Ovary (tissue), 10 donors: ENCODE data around the gene ABI3. TPM values are rescaled to one million over a fixed set of nuclear protein-coding genes. Genes with fewer than 3 reads are reported as not detected.

Source experiments
- DNase-seq, 5 donors: peaks; one replicate each; pipeline ENCODE4 v3.0.0-alpha.2; 2019 to 2020
- H3K27ac ChIP-seq, 2 donors: fragments of 200-600 bp; one replicate each; pipeline versions ENCODE4 v1.5.1 to v1.8.0; 2019 to 2022
- H3K27me3 ChIP-seq: fragments of 200-600 bp; one replicate; pipeline ENCODE4 v1.8.0; 2022
- H3K36me3 ChIP-seq: fragments of 200-600 bp; sonication (generic); one replicate; pipeline ENCODE4 v1.5.1; 2019
- H3K4me1 ChIP-seq: one replicate; pipeline ENCODE4 v1.8.1; 2013; ENCODE audit warnings: mild to moderate bottlenecking, moderate library complexity; ENCODE audit not compliant: insufficient read depth
- H3K4me3 ChIP-seq: fragments of 200-600 bp; sonication (generic); one replicate; pipeline ENCODE4 v1.5.1; 2017
- H3K9me3 ChIP-seq, 2 donors: fragments of 200-600 bp in 1 of 2; sonication (generic) in 1 of 2; one replicate each; pipeline versions ENCODE4 v1.5.1 to v1.8.1; 2013 to 2019; ENCODE audit warnings: mild to moderate bottlenecking in 1 of 2, moderate library complexity in 1 of 2
- EP300 ChIP-seq: sonication (generic); formaldehyde crosslinking; IDR thresholded peaks from one replicate; pipeline ENCODE4 v1.6.1; 2017; ENCODE audit warnings: antibody characterized with exemption
- POLR2A ChIP-seq: fragments of 450-650 bp; IDR thresholded peaks from one replicate; pipeline ENCODE4 v1.6.1; 2017; ENCODE audit warnings: antibody characterized with exemption, mild to moderate bottlenecking, moderate library complexity
- WGBS, 3 donors: extraction: QIAGEN DNeasy Blood & Tissue Kit in 1 of 3; methylation state at CpG; one replicate each; pipeline versions ENCODE4 v1.1.5 to v1.1.7; 2013 to 2017; 5-methylcytosine and 5-hydroxymethylcytosine counted together
- intact Hi-C, 4 donors: fragments of 100-400 bp; cut with DNase I; formaldehyde crosslinking; loops; one replicate each; pipeline versions ENCODE4 v1.11.0 to v1.15.1; 2022 to 2023
- long read RNA-seq, 3 donors: library from polyadenylated mRNA in 2 of 3; unstranded in 2 of 3; transcript quantifications; one replicate each; pipeline ENCODE4 v2.0.0 and lab custom pipeline, GENCODE V29; 2021 to 2026
- polyA plus RNA-seq, 2 donors: library from polyadenylated mRNA; stranded (reverse); fragments of 200-250 nt in 1 of 2; fragments of 350-450 nt in 1 of 2; fragmentation: Illumina TruSeq in 1 of 2; extraction: RNeasy Lipid Tissue Mini Kit (QIAGEN cat#74804) in 1 of 2; gene quantifications; one replicate each; pipeline ENCODE4 v1.2.3, GENCODE V29; 2013 to 2014
- total RNA-seq, 7 donors: library from RNA; depleted of rRNA in 2 of 7; stranded (reverse); fragments of >200 nt in 2 of 7; fragmentation: NEBNext Ultra II Directional in 3 of 7; extraction: Animal tissue kit (Norgen Biotek cat#: 25700) in 3 of 7; gene quantifications; one replicate each; pipeline versions ENCODE4 v1.1.0 to v1.2.4, GENCODE V29; 2016 to 2023
- TF ChIP-seq, protein P1 (sequence below), 3 donors: fragments of 450-650 bp in 2 of 3; fragments of 200-600 bp in 1 of 3; IDR thresholded peaks; one replicate each; pipeline versions ENCODE4 v1.5.1 to v1.8.0; 2016 to 2022; ENCODE audit warnings: antibody characterized with exemption in 3 of 3, mild to moderate bottlenecking in 1 of 3
- donor health status: DM: no; HTN: no; CAD: no; lungs with moderate emphysema.
- donor health status: DM: no; HTN: no; CAD: no.
- donor health status: Bipolar disorder and iron deficiency.
- donor health status: DM: yes; HTN: yes; CAD: no.
- donor health status: DM: no; HTN: no; CAD: no.
- donor health status: DM: yes; HTN: yes; CAD: no.

The ABI3 gene, protein sequence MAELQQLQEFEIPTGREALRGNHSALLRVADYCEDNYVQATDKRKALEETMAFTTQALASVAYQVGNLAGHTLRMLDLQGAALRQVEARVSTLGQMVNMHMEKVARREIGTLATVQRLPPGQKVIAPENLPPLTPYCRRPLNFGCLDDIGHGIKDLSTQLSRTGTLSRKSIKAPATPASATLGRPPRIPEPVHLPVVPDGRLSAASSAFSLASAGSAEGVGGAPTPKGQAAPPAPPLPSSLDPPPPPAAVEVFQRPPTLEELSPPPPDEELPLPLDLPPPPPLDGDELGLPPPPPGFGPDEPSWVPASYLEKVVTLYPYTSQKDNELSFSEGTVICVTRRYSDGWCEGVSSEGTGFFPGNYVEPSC
- total RNA-seq = 1 to 10 TPM; 2.3 to 6.7 (median 4.4) TPM
- 1 to 10 TPM; 3.5 to 4.6 TPM for polyA plus RNA-seq
- long read RNA-seq, donor 1, transcript ABI3-201 (8 exons, 2,109 nt) = major isoform, 19 of 22 reads
- long read RNA-seq, donor 1, partial matches to known transcripts = 2 of 22 reads
- long read RNA-seq, donor 1, other reads (novel, unspliced or antisense) = 1 of 22 reads
- long read RNA-seq, donor 2, partial matches to known transcripts = 0 of 2 reads
- long read RNA-seq, donor 2, other reads (novel, unspliced or antisense) = 0 of 2 reads
- long read RNA-seq, donor 3, transcript ABI3-201 (8 exons, 2,109 nt) = major isoform, 12 of 13 reads
- long read RNA-seq, donor 3, partial matches to known transcripts = 1 of 13 reads
- long read RNA-seq, donor 3, other reads (novel, unspliced or antisense) = 0 of 13 reads

DNA sequence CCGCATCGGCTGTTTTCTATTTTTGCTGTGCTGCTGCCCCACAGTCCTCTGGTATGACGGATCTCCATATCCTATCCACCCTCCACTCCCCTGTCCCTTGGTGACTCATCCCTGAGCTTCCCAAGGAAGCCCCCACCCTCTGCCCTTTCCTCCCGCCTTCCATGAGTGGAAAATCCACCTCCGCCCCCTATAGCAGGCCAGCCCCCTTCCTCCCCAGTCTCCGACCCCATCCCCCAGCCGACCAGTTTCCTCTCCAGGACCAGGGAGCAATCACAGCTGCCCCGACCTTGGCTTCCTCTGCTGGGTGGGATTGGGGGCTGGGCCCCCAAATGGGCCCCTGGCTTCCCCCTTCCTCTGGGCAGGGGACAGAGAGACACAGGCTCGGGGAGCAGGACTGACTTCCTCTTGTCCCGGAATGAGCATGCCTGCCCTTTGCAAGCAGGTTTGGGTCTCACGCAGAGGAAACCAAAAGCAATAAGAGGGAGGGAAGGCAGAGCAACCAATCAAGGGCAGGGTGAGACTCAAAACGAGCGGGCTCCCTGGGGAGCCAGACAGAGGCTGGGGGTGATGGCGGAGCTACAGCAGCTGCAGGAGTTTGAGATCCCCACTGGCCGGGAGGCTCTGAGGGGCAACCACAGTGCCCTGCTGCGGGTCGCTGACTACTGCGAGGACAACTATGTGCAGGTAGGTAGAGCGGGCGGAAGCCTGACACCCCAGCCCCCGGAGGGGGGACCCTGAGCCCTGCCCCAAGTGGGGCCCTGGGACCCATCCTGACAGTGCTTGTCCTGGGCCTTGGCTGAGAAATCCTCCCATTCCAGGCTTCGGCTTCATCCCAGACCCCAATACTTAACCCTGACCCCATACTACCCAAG lies at the start of gene ABI3, which contains the start of gene GNGT2:
Gene ABI3, plus strand, starts transcription at position 550 of the 872 bp plus-strand sequence. Its CDS starts 18 bp downstream, at position 568.
Gene GNGT2, minus strand, starts transcription at position 417 of the 872 bp plus-strand sequence. CDS start 3,152 bp downstream, outside the sequence.
- peak in 4 of 5 donors; percentile 39 to 52 (median 46) for DNase-seq
- Histone ChIP-seq H3K9me3 (no peaks in the 10 kb centered on the region), H3K27ac (peak within 1 kb of the TSS; percentile 19 to 32), H3K4me3 (peak within 1 kb of the TSS; percentile 28), H3K36me3 (no peaks in the 10 kb centered on the region), H3K27me3 (no peaks in the 10 kb centered on the region), H3K4me1 (peaks cover 5% of the 10 kb centered on the region)
- intact Hi-C loops = no loop called here
- TF ChIP-seq POLR2A (no peak), EP300 (no peak)
- TF ChIP-seq, protein P1, sequence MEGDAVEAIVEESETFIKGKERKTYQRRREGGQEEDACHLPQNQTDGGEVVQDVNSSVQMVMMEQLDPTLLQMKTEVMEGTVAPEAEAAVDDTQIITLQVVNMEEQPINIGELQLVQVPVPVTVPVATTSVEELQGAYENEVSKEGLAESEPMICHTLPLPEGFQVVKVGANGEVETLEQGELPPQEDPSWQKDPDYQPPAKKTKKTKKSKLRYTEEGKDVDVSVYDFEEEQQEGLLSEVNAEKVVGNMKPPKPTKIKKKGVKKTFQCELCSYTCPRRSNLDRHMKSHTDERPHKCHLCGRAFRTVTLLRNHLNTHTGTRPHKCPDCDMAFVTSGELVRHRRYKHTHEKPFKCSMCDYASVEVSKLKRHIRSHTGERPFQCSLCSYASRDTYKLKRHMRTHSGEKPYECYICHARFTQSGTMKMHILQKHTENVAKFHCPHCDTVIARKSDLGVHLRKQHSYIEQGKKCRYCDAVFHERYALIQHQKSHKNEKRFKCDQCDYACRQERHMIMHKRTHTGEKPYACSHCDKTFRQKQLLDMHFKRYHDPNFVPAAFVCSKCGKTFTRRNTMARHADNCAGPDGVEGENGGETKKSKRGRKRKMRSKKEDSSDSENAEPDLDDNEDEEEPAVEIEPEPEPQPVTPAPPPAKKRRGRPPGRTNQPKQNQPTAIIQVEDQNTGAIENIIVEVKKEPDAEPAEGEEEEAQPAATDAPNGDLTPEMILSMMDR (IDR thresholded peaks at IDR 0.05) = no peak
- 18 to 24% (median 19%) methylated on average over 22 of the region's 22 CpGs for WGBS, 3 donors

DNA sequence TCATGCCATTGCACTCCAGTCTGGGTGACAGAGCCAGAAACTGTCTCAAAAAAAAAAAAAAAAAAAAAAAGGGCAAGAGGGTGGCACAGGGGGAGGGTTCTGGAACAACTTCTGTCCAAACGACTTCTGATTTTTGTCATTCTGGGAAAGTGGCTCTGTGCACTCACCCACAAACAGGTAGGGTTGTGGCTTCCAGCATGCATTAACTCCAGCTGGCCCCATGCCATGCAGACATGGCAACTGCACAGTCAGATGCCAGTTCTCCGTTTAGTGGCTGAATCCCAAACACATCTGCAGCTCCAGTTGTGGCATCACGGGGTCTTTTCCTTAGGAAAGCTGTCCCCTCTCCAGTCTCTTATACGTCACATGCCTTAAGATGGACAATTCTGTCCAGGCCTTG lies 47.6 kb upstream of the ABI3 start:
- Histone ChIP-seq H3K9me3 (no peaks in the 10 kb centered on the region), H3K27ac (no peak overlapping the region), H3K4me3 (no peak overlapping the region), H3K27me3 (no peaks in the 10 kb centered on the region), H3K4me1 (no peaks in the 10 kb centered on the region), H3K36me3 (no peaks in the 10 kb centered on the region)
- no peak for TF ChIP-seq EP300
- TF ChIP-seq, protein P1 (IDR thresholded peaks at IDR 0.05) = no peak
- no peak for TF ChIP-seq POLR2A
- intact Hi-C loops = no loop called here
- WGBS, 3 donors = 70 to 76% (median 76%) methylated on average over 4 of the region's 4 CpGs
- DNase-seq = no peak

DNA sequence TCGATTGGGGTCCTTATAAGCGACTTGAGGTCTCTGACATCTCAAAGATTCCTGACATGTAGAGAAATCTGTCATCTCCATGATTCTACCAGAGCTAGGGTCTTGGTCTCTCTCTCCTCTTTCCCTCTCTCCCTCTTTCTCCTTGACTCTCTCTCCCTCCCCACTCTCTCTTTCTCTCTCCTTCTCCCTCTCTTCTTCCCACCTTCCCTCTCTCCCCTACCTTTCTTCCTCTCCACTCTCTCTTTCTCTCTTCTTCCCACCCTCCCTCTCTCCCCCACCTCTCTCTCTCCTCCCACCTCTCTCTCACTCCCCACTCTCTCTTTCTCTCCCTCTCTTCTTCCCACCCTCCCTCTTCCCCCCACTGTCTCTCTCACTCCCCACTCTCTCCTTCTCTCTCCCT lies 45.4 kb upstream of the ABI3 start:
- 80 to 90% (median 82%) methylated on average over 2 of the region's 2 CpGs for WGBS, 3 donors

More for the DNA sequence above, 45.4 kb upstream of the ABI3 start:
- DNase-seq = no peak
- Histone ChIP-seq H3K36me3 (no peaks in the 10 kb centered on the region), H3K4me3 (no peak overlapping the region), H3K9me3 (no peaks in the 10 kb centered on the region), H3K4me1 (no peaks in the 10 kb centered on the region), H3K27ac (no peak overlapping the region), H3K27me3 (no peaks in the 10 kb centered on the region)
- intact Hi-C loops = no loop called here
- TF ChIP-seq POLR2A = no peak
- TF ChIP-seq, protein P1 (IDR thresholded peaks at IDR 0.05) = no peak
- no peak for TF ChIP-seq EP300
